Measurements from ENCODE around the gene NSRP1.
A peak's percentile ranks its signal among the peaks of the same experiment; 100 is the strongest.
"Not testable (repeated sequence)": the region's sequence is repeated elsewhere in the genome, so short reads cannot be mapped to it uniquely, and the experiment has no call there.

NSRP1 gene

GRCh38 chr17:30116661-30117551 lies at the start of gene NSRP1:
Gene NSRP1 (plus strand): TSS chr17:30116816. CDS start chr17:30116844, 28 bp downstream.
- peak; percentile 93 for ATAC-seq
- Mint-ChIP-seq H3K4me3 (peak within 1 kb of the TSS; percentile 96), H3K9me3 (no peaks in the 10 kb centered on the region), H3K4me1 (peaks cover 51% of the 10 kb centered on the region), H3K36me3 (peaks cover 57% of the 10 kb centered on the region), H3K27ac (peak within 1 kb of the TSS; percentile 100)
- peak; percentile 91 to 95 for DNase-seq (ENCODE audit: low spot score in 2 of 2)

GRCh38 chr17:30068465-30068864 lies 48.2 kb upstream of the NSRP1 start:
- no peaks in the 10 kb centered on the region for H3K4me1 Mint-ChIP-seq
- H3K4me3 Mint-ChIP-seq: no peak overlapping the region
- no peak for DNase-seq (ENCODE audit: low spot score in 2 of 2)
- no peak for ATAC-seq
- H3K36me3 Mint-ChIP-seq: no peaks in the 10 kb centered on the region
- H3K27ac Mint-ChIP-seq: no peak overlapping the region
- H3K9me3 Mint-ChIP-seq: peaks cover 19% of the 10 kb centered on the region

GRCh38 chr17:30074254-30074653 lies 42.4 kb upstream of the NSRP1 start:
- DNase-seq (ENCODE audit: low spot score in 2 of 2) (no peak), ATAC-seq (no peak)
- no peaks in the 10 kb centered on the region for H3K4me1 Mint-ChIP-seq
- no peak overlapping the region for H3K27ac Mint-ChIP-seq
- no peaks in the 10 kb centered on the region for H3K36me3 Mint-ChIP-seq
- H3K4me3 Mint-ChIP-seq: no peak overlapping the region
- H3K9me3 Mint-ChIP-seq: peaks cover 2% of the 10 kb centered on the region

- DNase-seq (ENCODE audit: low spot score in 2 of 2) (no peak), ATAC-seq (no peak)
- H3K4me1 Mint-ChIP-seq: no peaks in the 10 kb centered on the region
- H3K4me3 Mint-ChIP-seq: no peak overlapping the region
- H3K36me3 Mint-ChIP-seq: no peaks in the 10 kb centered on the region
- H3K27ac Mint-ChIP-seq: no peak overlapping the region
- peaks cover 2% of the 10 kb centered on the region for H3K9me3 Mint-ChIP-seq
These were observed 41.9 kb upstream of the NSRP1 start for GRCh38 chr17:30074730-30075129.

- no peak overlapping the region for H3K27ac Mint-ChIP-seq
- no peak for DNase-seq (ENCODE audit: low spot score in 2 of 2)
- no peaks in the 10 kb centered on the region for H3K4me1 Mint-ChIP-seq
- no peak for ATAC-seq
- no peaks in the 10 kb centered on the region for H3K36me3 Mint-ChIP-seq
- H3K9me3 Mint-ChIP-seq: no peaks in the 10 kb centered on the region
- H3K4me3 Mint-ChIP-seq: no peak overlapping the region
These were observed 33.8 kb upstream of the NSRP1 start for GRCh38 chr17:30082773-30083172.

- Mint-ChIP-seq H3K4me1 (no peaks in the 10 kb centered on the region), H3K27ac (no peak overlapping the region), H3K9me3 (no peaks in the 10 kb centered on the region), H3K36me3 (no peaks in the 10 kb centered on the region), H3K4me3 (no peak overlapping the region)
- ATAC-seq (no peak), DNase-seq (ENCODE audit: low spot score in 2 of 2) (no peak)
These were observed 31.8 kb upstream of the NSRP1 start for GRCh38 chr17:30084788-30085187.

GRCh38 chr17:30086896-30087295 lies 29.7 kb upstream of the NSRP1 start:
- H3K4me1 Mint-ChIP-seq: no peaks in the 10 kb centered on the region
- no peaks in the 10 kb centered on the region for H3K9me3 Mint-ChIP-seq
- H3K27ac Mint-ChIP-seq: no peak overlapping the region
- H3K4me3 Mint-ChIP-seq: no peak overlapping the region
- DNase-seq (ENCODE audit: low spot score in 2 of 2) (no peak), ATAC-seq (no peak)
- H3K36me3 Mint-ChIP-seq: no peaks in the 10 kb centered on the region

GRCh38 chr17:30087431-30087830 lies 29.2 kb upstream of the NSRP1 start:
- not testable (repeated sequence) for H3K27ac Mint-ChIP-seq; H3K9me3 Mint-ChIP-seq; ATAC-seq; H3K4me1 Mint-ChIP-seq; DNase-seq (ENCODE audit: low spot score in 2 of 2); H3K36me3 Mint-ChIP-seq; H3K4me3 Mint-ChIP-seq

- peaks cover 8% of the 10 kb centered on the region for H3K4me1 Mint-ChIP-seq
- DNase-seq (ENCODE audit: low spot score in 2 of 2) (no peak), ATAC-seq (no peak)
- no peak overlapping the region for H3K27ac Mint-ChIP-seq
- no peaks in the 10 kb centered on the region for H3K9me3 Mint-ChIP-seq
- no peaks in the 10 kb centered on the region for H3K36me3 Mint-ChIP-seq
- H3K4me3 Mint-ChIP-seq: no peak overlapping the region
These were observed 25.4 kb upstream of the NSRP1 start for GRCh38 chr17:30091121-30091670.

- no peak for ATAC-seq
- Mint-ChIP-seq H3K4me1 (peaks cover 8% of the 10 kb centered on the region), H3K36me3 (no peaks in the 10 kb centered on the region), H3K9me3 (no peaks in the 10 kb centered on the region), H3K27ac (no peak overlapping the region), H3K4me3 (no peak overlapping the region)
- no peak for DNase-seq (ENCODE audit: low spot score in 2 of 2)
These were observed 24.8 kb upstream of the NSRP1 start for GRCh38 chr17:30091771-30092170.

- Mint-ChIP-seq H3K4me3 (no peak overlapping the region), H3K4me1 (peaks cover 8% of the 10 kb centered on the region), H3K27ac (no peak overlapping the region), H3K9me3 (no peaks in the 10 kb centered on the region), H3K36me3 (no peaks in the 10 kb centered on the region)
- no peak for DNase-seq (ENCODE audit: low spot score in 2 of 2)
- no peak for ATAC-seq
These were observed 23.7 kb upstream of the NSRP1 start for GRCh38 chr17:30092886-30093285.

- Mint-ChIP-seq H3K4me1 (peaks cover 8% of the 10 kb centered on the region), H3K9me3 (no peaks in the 10 kb centered on the region), H3K4me3 (no peak overlapping the region), H3K27ac (no peak overlapping the region), H3K36me3 (no peaks in the 10 kb centered on the region)
- peak; percentile 74 for ATAC-seq
- peak; percentile 48 to 74 for DNase-seq (ENCODE audit: low spot score in 2 of 2)
These were observed 23.0 kb upstream of the NSRP1 start for GRCh38 chr17:30093463-30094147.

- DNase-seq (ENCODE audit: low spot score in 2 of 2) (no peak), ATAC-seq (no peak)
- no peak overlapping the region for H3K27ac Mint-ChIP-seq
- no peaks in the 10 kb centered on the region for H3K9me3 Mint-ChIP-seq
- no peaks in the 10 kb centered on the region for H3K36me3 Mint-ChIP-seq
- peaks cover 8% of the 10 kb centered on the region for H3K4me1 Mint-ChIP-seq
- H3K4me3 Mint-ChIP-seq: no peak overlapping the region
These were observed 20.9 kb upstream of the NSRP1 start for GRCh38 chr17:30095507-30096244.

GRCh38 chr17:30101686-30102390 lies 14.8 kb upstream of the NSRP1 start:
- no peak overlapping the region for H3K4me3 Mint-ChIP-seq
- no peak overlapping the region for H3K27ac Mint-ChIP-seq
- ATAC-seq (no peak), DNase-seq (ENCODE audit: low spot score in 2 of 2) (no peak)
- H3K4me1 Mint-ChIP-seq: peaks cover 7% of the 10 kb centered on the region
- H3K36me3 Mint-ChIP-seq: no peaks in the 10 kb centered on the region
- no peaks in the 10 kb centered on the region for H3K9me3 Mint-ChIP-seq

GRCh38 chr17:30103921-30104320 lies 12.7 kb upstream of the NSRP1 start:
- H3K4me3 Mint-ChIP-seq: no peak overlapping the region
- no peaks in the 10 kb centered on the region for H3K9me3 Mint-ChIP-seq
- ATAC-seq (no peak), DNase-seq (ENCODE audit: low spot score in 2 of 2) (no peak)
- H3K4me1 Mint-ChIP-seq: peaks cover 7% of the 10 kb centered on the region
- no peaks in the 10 kb centered on the region for H3K36me3 Mint-ChIP-seq
- H3K27ac Mint-ChIP-seq: no peak overlapping the region
